ENCODE data around the gene PSMD14. TPM values are rescaled to one million over a fixed set of nuclear protein-coding genes. Genes with fewer than 3 reads are reported as not detected.

The PSMD14 gene
- total RNA-seq, 1 experiment from 2014 or later: 205 TPM

- POLR2A ChIA-PET (ENCODE audit: low non-redundant PET): no interaction called here
- CTCF ChIA-PET: no interaction called here
These were observed 78.1 kb downstream of the PSMD14 start for GRCh38 chr2:161386228-161386824.

GRCh38 chr2:161388146-161388779 is 80.0 kb downstream of the PSMD14 start:
- no peak for DNase-seq (ENCODE audit: low spot score)
- Histone ChIP-seq H3K4me3 (ENCODE audit: low read depth, low read length, poor library complexity, severe bottlenecking) (no peak overlapping the region), H3K27ac (ENCODE audit: low read depth, low read length, poor library complexity, severe bottlenecking) (no peak overlapping the region), H3K27me3 (replicated peaks; ENCODE audit: insufficient read depth, low read depth, low read length, poor library complexity) (no peaks in the 10 kb centered on the region), H3K36me3 (ENCODE audit: insufficient read depth, low read length, poor library complexity, severe bottlenecking) (peaks cover 38% of the 10 kb centered on the region), H3K4me1 (ENCODE audit: insufficient read depth, low read length, poor library complexity, severe bottlenecking) (no peaks in the 10 kb centered on the region), H3K9me3 (ENCODE audit: low read depth, low read length, poor library complexity, severe bottlenecking) (no peaks in the 10 kb centered on the region)
- CTCF ChIA-PET: no interaction called here
- TF ChIP-seq EZH2 (IDR thresholded peaks at IDR 0.05; ENCODE audit: borderline replicate concordance, low read depth, low read length, poor library complexity, severe bottlenecking): no peak
- no peak for TF ChIP-seq CTCF (conservative IDR thresholded peaks at IDR 0.05; ENCODE audit: low read depth, low read length)
- intact Hi-C loops (cut with micrococcal nuclease; ENCODE audit: unreplicated experiment): no loop called here
- BruUV-seq (replicated peaks): no TSS peak
- POLR2A ChIA-PET (ENCODE audit: low non-redundant PET): no interaction called here

More at GRCh38 chr2:161386228-161386824, 78.1 kb downstream of the PSMD14 start:
- Histone ChIP-seq H3K4me1 (ENCODE audit: insufficient read depth, low read length, poor library complexity, severe bottlenecking) (no peaks in the 10 kb centered on the region), H3K27me3 (replicated peaks; ENCODE audit: insufficient read depth, low read depth, low read length, poor library complexity) (no peaks in the 10 kb centered on the region), H3K27ac (ENCODE audit: low read depth, low read length, poor library complexity, severe bottlenecking) (no peak overlapping the region), H3K4me3 (ENCODE audit: low read depth, low read length, poor library complexity, severe bottlenecking) (no peak overlapping the region), H3K36me3 (ENCODE audit: insufficient read depth, low read length, poor library complexity, severe bottlenecking) (peaks cover 35% of the 10 kb centered on the region), H3K9me3 (ENCODE audit: low read depth, low read length, poor library complexity, severe bottlenecking) (no peaks in the 10 kb centered on the region)
- no peak for TF ChIP-seq CTCF (conservative IDR thresholded peaks at IDR 0.05; ENCODE audit: low read depth, low read length)
- TF ChIP-seq EZH2 (IDR thresholded peaks at IDR 0.05; ENCODE audit: borderline replicate concordance, low read depth, low read length, poor library complexity, severe bottlenecking): no peak
- no TSS peak for BruUV-seq (replicated peaks)
- DNase-seq (ENCODE audit: low spot score): no peak
- intact Hi-C loops (cut with micrococcal nuclease; ENCODE audit: unreplicated experiment): no loop called here

- Histone ChIP-seq H3K36me3 (ENCODE audit: insufficient read depth, low read length, poor library complexity, severe bottlenecking) (peaks cover 52% of the 10 kb centered on the region), H3K27me3 (replicated peaks; ENCODE audit: insufficient read depth, low read depth, low read length, poor library complexity) (no peaks in the 10 kb centered on the region), H3K4me1 (ENCODE audit: insufficient read depth, low read length, poor library complexity, severe bottlenecking) (no peaks in the 10 kb centered on the region), H3K4me3 (ENCODE audit: low read depth, low read length, poor library complexity, severe bottlenecking) (no peak overlapping the region), H3K27ac (ENCODE audit: low read depth, low read length, poor library complexity, severe bottlenecking) (no peak overlapping the region), H3K9me3 (ENCODE audit: low read depth, low read length, poor library complexity, severe bottlenecking) (no peaks in the 10 kb centered on the region)
- ChIA-PET CTCF (no interaction called here), POLR2A (ENCODE audit: low non-redundant PET) (no interaction called here)
- intact Hi-C loops (cut with micrococcal nuclease; ENCODE audit: unreplicated experiment): no loop called here
- TF ChIP-seq CTCF (conservative IDR thresholded peaks at IDR 0.05; ENCODE audit: low read depth, low read length): no peak
- TF ChIP-seq EZH2 (IDR thresholded peaks at IDR 0.05; ENCODE audit: borderline replicate concordance, low read depth, low read length, poor library complexity, severe bottlenecking): no peak
- DNase-seq (ENCODE audit: low spot score): no peak
- BruUV-seq (replicated peaks): no TSS peak
These were observed 83.7 kb downstream of the PSMD14 start for GRCh38 chr2:161391737-161392506.
